Activated CD8-positive, alpha-beta T cell treated with anti-CD3 and anti-CD28 coated beads, Interleukin-2, amount 10 ng/mL, durations not matched to agents 7 days and 5 days (primary cell): ENCODE results near the gene MAP3K6. TPM values are rescaled to one million over a fixed set of nuclear protein-coding genes. Genes with fewer than 3 reads are reported as not detected.

Source experiments
- ATAC-seq: fragments of 150-1000 bp; cut with Tn5 transposase; one replicate; pipeline ENCODE4 v1.10.0; 2021; ENCODE audit warnings: moderate library complexity
- CTCF ChIA-PET: fragments of 350-600 bp; sonication (Branson Sonifier 250); formaldehyde crosslinking; loops from one replicate; lab custom pipeline; 2021; ENCODE audit warnings: antibody characterized with exemption; lab: Charles Lee
- POLR2A ChIA-PET: fragments of 350-600 bp; sonication (Branson Sonifier 250); formaldehyde crosslinking; loops from one replicate; lab custom pipeline; 2021; ENCODE audit warnings: antibody characterized with exemption; lab: Charles Lee
- DNase-seq: peaks from one replicate; pipeline ENCODE4 v3.0.0-alpha.2; 2020
- H3K27ac Mint-ChIP-seq: one replicate; pipeline ENCODE4 v1.8.0; 2021; ENCODE audit warnings: mild to moderate bottlenecking, mixed read lengths
- H3K27me3 Mint-ChIP-seq: one replicate; pipeline ENCODE4 v1.8.0; 2021; ENCODE audit warnings: low read depth, mixed read lengths
- H3K36me3 Mint-ChIP-seq: one replicate; pipeline ENCODE4 v1.8.0; 2021; ENCODE audit warnings: low read depth, mixed read lengths
- H3K4me1 Mint-ChIP-seq: one replicate; pipeline ENCODE4 v1.8.0; 2021; ENCODE audit warnings: low read depth, mixed read lengths
- H3K4me3 Mint-ChIP-seq: one replicate; pipeline ENCODE4 v1.8.0; 2021; ENCODE audit warnings: mild to moderate bottlenecking, mixed read lengths
- H3K9me3 Mint-ChIP-seq: one replicate; pipeline ENCODE4 v1.8.0; 2022; ENCODE audit warnings: mixed read lengths; ENCODE audit not compliant: insufficient read depth
- total RNA-seq, 2 experiments: library from RNA; stranded (reverse); gene quantifications; one replicate each; pipeline ENCODE4 v1.2.3, GENCODE V29; 2021

The MAP3K6 gene
- total RNA-seq, 2 experiments from 2014 or later, result 7.8 to 12.3 TPM

- Mint-ChIP-seq H3K9me3 (no peaks in the 10 kb centered on the region), H3K27me3 (no peaks in the 10 kb centered on the region), H3K4me1 (peaks cover 23% of the 10 kb centered on the region), H3K27ac (no peak overlapping the region), H3K36me3 (peaks cover 29% of the 10 kb centered on the region), H3K4me3 (no peak overlapping the region)
- POLR2A ChIA-PET, result no interaction called here
- ATAC-seq (no peak), DNase-seq (no peak)
- CTCF ChIA-PET, result interaction anchor here (1.1 to 5.0 kb wide), 2 partner anchors 12 to 152 kb away, joined by 4 to 32 read pairs; no protein-coding TSS in a partner anchor
Observed at GRCh38 chr1:27405074-27405473, 38.3 kb upstream of the MAP3K6 start.

- peaks cover 22% of the 10 kb centered on the region for H3K36me3 Mint-ChIP-seq
- ATAC-seq (no peak), DNase-seq (no peak)
- ChIA-PET CTCF (interaction anchor here (0.8 to 5.0 kb wide), 17 partner anchors 9 to 259 kb away, joined by 3 to 44 read pairs (median 5); partner anchors contain the start of gene AHDC1), POLR2A (interaction anchor here (0.6 to 1.9 kb wide), 3 partner anchors 61 to 121 kb away, joined by 3 to 4 read pairs (median 3); no protein-coding TSS in a partner anchor)
- H3K27me3 Mint-ChIP-seq, result no peaks in the 10 kb centered on the region
- no peaks in the 10 kb centered on the region for H3K9me3 Mint-ChIP-seq
- H3K4me3 Mint-ChIP-seq, result no peak overlapping the region
- peak overlapping the region; percentile 84 for H3K27ac Mint-ChIP-seq
- peaks cover 23% of the 10 kb centered on the region for H3K4me1 Mint-ChIP-seq
Observed at GRCh38 chr1:27403931-27404330, 37.2 kb upstream of the MAP3K6 start.

GRCh38 chr1:27403065-27403726 lies 36.4 kb upstream of the MAP3K6 start:
- Mint-ChIP-seq H3K4me1 (peaks cover 23% of the 10 kb centered on the region), H3K36me3 (peaks cover 21% of the 10 kb centered on the region), H3K27ac (peak overlapping the region; percentile 84), H3K27me3 (no peaks in the 10 kb centered on the region), H3K9me3 (no peaks in the 10 kb centered on the region), H3K4me3 (no peak overlapping the region)
- ChIA-PET POLR2A (interaction anchor here (0.7 to 1.9 kb wide), 5 partner anchors 60 to 873 kb away, joined by 3 to 4 read pairs (median 3); no protein-coding TSS in a partner anchor), CTCF (interaction anchor here (0.8 to 5.0 kb wide), 26 partner anchors 9 to 260 kb away, joined by 3 to 44 read pairs (median 5); partner anchors contain the start of genes AHDC1 and WASF2)
- peak; percentile 46 for DNase-seq
- ATAC-seq, result peak; percentile 61

- H3K27me3 Mint-ChIP-seq, result no peaks in the 10 kb centered on the region
- no peaks in the 10 kb centered on the region for H3K9me3 Mint-ChIP-seq
- ATAC-seq, result no peak
- POLR2A ChIA-PET, result interaction anchor here (1.0 to 1.9 kb wide), 3 partner anchors 122 to 260 kb away, joined by 3 to 4 read pairs (median 4); no protein-coding TSS in a partner anchor
- no peak overlapping the region for H3K27ac Mint-ChIP-seq
- peaks cover 13% of the 10 kb centered on the region for H3K36me3 Mint-ChIP-seq
- H3K4me3 Mint-ChIP-seq, result no peak overlapping the region
- no peak for DNase-seq
- peaks cover 23% of the 10 kb centered on the region for H3K4me1 Mint-ChIP-seq
- CTCF ChIA-PET, result interaction anchor here (0.8 to 5.0 kb wide), 20 partner anchors 12 to 260 kb away, joined by 3 to 44 read pairs (median 5); partner anchors contain the start of gene WASF2
Observed at GRCh38 chr1:27402349-27402754, 35.6 kb upstream of the MAP3K6 start.

GRCh38 chr1:27400963-27401341 lies 34.2 kb upstream of the MAP3K6 start:
- Mint-ChIP-seq H3K27me3 (no peaks in the 10 kb centered on the region), H3K4me3 (no peak overlapping the region), H3K4me1 (peaks cover 22% of the 10 kb centered on the region), H3K27ac (no peak overlapping the region), H3K36me3 (peaks cover 4% of the 10 kb centered on the region), H3K9me3 (no peaks in the 10 kb centered on the region)
- POLR2A ChIA-PET, result no interaction called here
- DNase-seq (no peak), ATAC-seq (no peak)
- CTCF ChIA-PET, result interaction anchor here (1.0 to 5.0 kb wide), 5 partner anchors 16 to 206 kb away, joined by 4 to 44 read pairs (median 19); no protein-coding TSS in a partner anchor

GRCh38 chr1:27400082-27400962 lies 33.6 kb upstream of the MAP3K6 start:
- no peak overlapping the region for H3K4me3 Mint-ChIP-seq
- H3K9me3 Mint-ChIP-seq, result no peaks in the 10 kb centered on the region
- H3K27ac Mint-ChIP-seq, result no peak overlapping the region
- peaks cover 25% of the 10 kb centered on the region for H3K4me1 Mint-ChIP-seq
- H3K36me3 Mint-ChIP-seq, result peaks cover 4% of the 10 kb centered on the region
- DNase-seq, result no peak
- POLR2A ChIA-PET, result no interaction called here
- CTCF ChIA-PET, result interaction anchor here (1.0 to 7.4 kb wide), 4 partner anchors 43 to 207 kb away, joined by 5 to 266 read pairs (median 46); no protein-coding TSS in a partner anchor
- no peak for ATAC-seq
- no peaks in the 10 kb centered on the region for H3K27me3 Mint-ChIP-seq

- ChIA-PET POLR2A (no interaction called here), CTCF (interaction anchor here (1.1 to 7.4 kb wide), 5 partner anchors 33 to 207 kb away, joined by 3 to 266 read pairs (median 7); partner anchors contain the start of gene MAP3K6)
- peaks cover 27% of the 10 kb centered on the region for H3K4me1 Mint-ChIP-seq
- H3K4me3 Mint-ChIP-seq, result no peak overlapping the region
- no peak overlapping the region for H3K27ac Mint-ChIP-seq
- H3K36me3 Mint-ChIP-seq, result peaks cover 4% of the 10 kb centered on the region
- DNase-seq (no peak), ATAC-seq (no peak)
- no peaks in the 10 kb centered on the region for H3K27me3 Mint-ChIP-seq
- no peaks in the 10 kb centered on the region for H3K9me3 Mint-ChIP-seq
Observed at GRCh38 chr1:27399251-27400025, 32.7 kb upstream of the MAP3K6 start.

- ATAC-seq (no peak), DNase-seq (no peak)
- Mint-ChIP-seq H3K27me3 (no peaks in the 10 kb centered on the region), H3K36me3 (no peaks in the 10 kb centered on the region), H3K4me1 (peaks cover 19% of the 10 kb centered on the region), H3K4me3 (no peak overlapping the region), H3K9me3 (no peaks in the 10 kb centered on the region), H3K27ac (no peak overlapping the region)
- ChIA-PET POLR2A (interaction anchor here (0.8 kb wide), 1 partner anchor 209 kb away, joined by 3 read pairs; no protein-coding TSS in a partner anchor), CTCF (interaction anchor here (0.5 to 7.4 kb wide), 9 partner anchors 11 to 264 kb away, joined by 3 to 266 read pairs (median 6); partner anchors contain the start of gene MAP3K6)
Observed at GRCh38 chr1:27398405-27399149, 31.8 kb upstream of the MAP3K6 start.

- Mint-ChIP-seq H3K36me3 (no peaks in the 10 kb centered on the region), H3K4me3 (no peak overlapping the region), H3K27me3 (no peaks in the 10 kb centered on the region), H3K4me1 (peaks cover 17% of the 10 kb centered on the region), H3K9me3 (no peaks in the 10 kb centered on the region), H3K27ac (no peak overlapping the region)
- DNase-seq (no peak), ATAC-seq (no peak)
- CTCF ChIA-PET, result interaction anchor here (0.7 to 7.4 kb wide), 12 partner anchors 10 to 265 kb away, joined by 3 to 266 read pairs (median 6); no protein-coding TSS in a partner anchor
- POLR2A ChIA-PET, result interaction anchor here (0.8 to 1.4 kb wide), 2 partner anchors 56 to 210 kb away, joined by 3 to 4 read pairs; partner anchors contain the start of gene SYTL1
Observed at GRCh38 chr1:27397749-27398148, 31.0 kb upstream of the MAP3K6 start.

- Mint-ChIP-seq H3K9me3 (no peaks in the 10 kb centered on the region), H3K36me3 (no peaks in the 10 kb centered on the region), H3K4me1 (peaks cover 15% of the 10 kb centered on the region), H3K27me3 (no peaks in the 10 kb centered on the region), H3K27ac (no peak overlapping the region), H3K4me3 (no peak overlapping the region)
- no peak for DNase-seq
- ChIA-PET CTCF (interaction anchor here (0.7 to 7.4 kb wide), 13 partner anchors 9 to 352 kb away, joined by 3 to 266 read pairs (median 5); no protein-coding TSS in a partner anchor), POLR2A (interaction anchor here (1.4 kb wide), 1 partner anchor 55 kb away, joined by 4 read pairs; the partner anchor contains the start of gene SYTL1)
- ATAC-seq, result no peak
Observed at GRCh38 chr1:27397110-27397509, 30.3 kb upstream of the MAP3K6 start.
